NCI-H187 treated with DMSO at 0.1 percent for 48 hours (cell line): Measurements from ENCODE around the gene GATD1.
"Not testable (repeated sequence)": the region's sequence is repeated elsewhere in the genome, so short reads cannot be mapped to it uniquely, and the experiment has no call there.

Experiments
- DNase-seq: peaks from one replicate; lab custom pipeline; 2025; lab: John Stamatoyannopoulos, UW

Gene GATD1

DNA sequence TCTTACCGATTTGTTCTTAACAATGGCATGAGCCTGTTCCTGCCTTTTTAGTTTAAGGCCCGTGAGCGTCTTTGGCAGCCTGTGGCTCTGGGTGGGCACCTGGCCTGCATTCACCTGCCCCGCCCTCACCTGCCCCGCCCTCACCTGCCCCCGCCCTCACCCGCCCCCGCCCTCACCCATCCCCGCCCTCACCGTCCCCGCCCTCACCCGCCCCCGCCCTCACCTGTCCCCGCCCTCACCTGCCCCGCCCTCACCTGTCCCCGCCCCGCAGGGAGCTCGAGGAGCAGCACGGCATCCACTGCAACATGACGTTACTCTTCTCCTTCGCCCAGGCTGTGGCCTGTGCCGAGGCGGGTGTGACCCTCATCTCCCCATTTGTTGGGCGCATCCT lies 14.2 kb downstream of the GATD1 start:
- DNase-seq, result no peak

- DNase-seq, result no peak
Observed at GRCh38 chr11:762421-763072, 14.7 kb downstream of the GATD1 start.

DNA sequence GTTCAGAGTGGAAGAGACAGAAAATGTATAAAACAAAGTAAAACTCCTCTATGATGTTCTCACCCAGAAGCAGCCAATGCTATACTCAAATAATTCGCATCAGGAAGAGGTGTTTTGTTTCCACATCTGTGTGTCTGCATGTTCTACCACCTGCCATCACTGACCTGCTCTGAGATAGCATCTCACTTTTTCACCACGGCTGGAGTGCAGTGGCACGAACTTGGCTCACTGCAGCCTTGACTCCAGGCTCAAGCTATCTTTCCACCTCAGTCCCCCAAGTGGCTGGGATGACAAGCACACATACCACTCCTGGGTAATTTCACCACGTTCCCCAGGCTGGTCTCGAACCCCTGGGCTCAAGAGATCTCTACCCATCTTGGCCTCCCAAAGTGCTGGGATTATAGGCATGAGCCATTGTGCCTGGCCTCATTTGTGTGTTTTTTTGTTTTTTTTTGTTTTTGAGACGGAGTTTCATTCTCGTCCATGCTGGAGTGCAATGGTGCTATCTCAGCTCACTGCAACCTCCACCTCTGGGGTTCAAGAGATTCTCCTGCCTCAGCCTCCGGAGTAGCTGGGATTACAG lies 15.7 kb downstream of the GATD1 start:
- no peak for DNase-seq

GRCh38 chr11:760236-760635 lies 17.1 kb downstream of the GATD1 start:
- no peak for DNase-seq

DNA sequence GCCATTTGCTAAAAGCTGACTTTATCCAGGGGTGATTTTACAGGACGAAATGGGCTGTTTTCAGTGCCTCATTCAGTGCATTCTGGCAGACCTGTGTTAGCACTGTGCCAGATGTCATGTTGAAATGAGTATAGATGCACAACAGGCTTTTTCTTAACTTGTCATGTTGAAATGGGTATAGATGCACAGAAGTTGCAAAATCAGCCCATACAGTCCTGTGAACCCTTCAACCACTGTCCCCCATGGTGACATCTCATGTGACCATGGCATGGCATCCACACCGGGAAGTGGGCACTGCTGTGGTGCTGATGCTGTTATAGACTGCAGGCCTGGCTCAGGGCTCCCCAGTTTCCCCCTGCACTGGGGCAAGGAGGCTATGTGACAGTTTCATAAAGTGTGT lies 27.6 kb downstream of the GATD1 start:
- no peak for DNase-seq

DNA sequence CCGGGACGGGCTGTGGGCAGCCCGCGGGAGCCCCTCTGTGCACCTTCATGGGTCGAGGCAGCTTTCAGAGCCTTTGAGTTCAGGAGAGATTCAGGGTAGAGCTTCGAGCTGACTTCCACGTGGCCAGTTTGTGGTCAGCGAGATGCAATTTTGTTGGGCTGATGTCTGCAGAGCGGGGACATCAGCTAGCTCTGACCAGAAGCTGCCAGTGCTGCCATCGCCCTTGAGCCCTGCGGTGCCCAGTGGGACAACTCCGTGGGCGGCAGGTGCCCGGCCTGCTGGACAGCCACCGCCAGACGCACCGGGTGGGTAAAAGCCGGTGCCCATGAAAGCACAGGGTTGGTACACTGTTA lies 29.3 kb downstream of the GATD1 start:
- DNase-seq, result no peak

- peak; percentile 61 for DNase-seq
Observed at GRCh38 chr11:747158-748006, 29.9 kb downstream of the GATD1 start, which contains the start of gene TALDO1. Gene TALDO1, plus strand, starts transcription at chr11:747464. Its CDS starts 18 bp downstream, at chr11:747482.

- DNase-seq, result no peak
Observed at GRCh38 chr11:746289-747157, 30.8 kb downstream of the GATD1 start.

GRCh38 chr11:745428-745827 lies 31.9 kb downstream of the GATD1 start:
- no peak for DNase-seq

- no peak for DNase-seq
Observed at GRCh38 chr11:742571-743201, 34.6 kb downstream of the GATD1 start.

- no peak for DNase-seq
Observed at GRCh38 chr11:742156-742546, 35.1 kb downstream of the GATD1 start.

- not testable (repeated sequence) for DNase-seq
Observed at GRCh38 chr11:737899-738298, 39.4 kb downstream of the GATD1 start.

DNA sequence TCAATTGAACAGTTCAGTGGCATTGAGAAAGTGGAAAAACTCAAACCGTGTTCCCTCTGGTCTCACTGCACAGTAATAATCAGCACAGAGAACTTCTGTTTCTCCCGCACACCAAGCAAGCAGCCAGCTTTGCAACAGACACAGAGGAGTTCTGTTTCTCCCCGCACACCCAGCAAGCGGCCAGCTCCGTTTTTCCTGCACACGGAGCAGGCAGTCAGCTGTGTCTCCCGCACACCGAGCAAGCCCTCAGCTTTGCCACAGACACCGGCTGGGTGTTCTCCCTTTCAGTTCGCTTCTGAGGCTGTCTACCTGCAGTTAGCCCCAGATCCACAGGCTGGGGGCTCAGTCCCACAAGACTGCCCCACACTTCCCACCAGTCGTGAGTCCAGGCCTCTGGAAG lies 39.9 kb downstream of the GATD1 start:
- DNase-seq, result no peak

- DNase-seq, result not testable (repeated sequence)
Observed at GRCh38 chr11:734541-734940, 42.7 kb downstream of the GATD1 start.

- no peak for DNase-seq
Observed at GRCh38 chr11:733072-733471, 44.2 kb downstream of the GATD1 start.

DNA sequence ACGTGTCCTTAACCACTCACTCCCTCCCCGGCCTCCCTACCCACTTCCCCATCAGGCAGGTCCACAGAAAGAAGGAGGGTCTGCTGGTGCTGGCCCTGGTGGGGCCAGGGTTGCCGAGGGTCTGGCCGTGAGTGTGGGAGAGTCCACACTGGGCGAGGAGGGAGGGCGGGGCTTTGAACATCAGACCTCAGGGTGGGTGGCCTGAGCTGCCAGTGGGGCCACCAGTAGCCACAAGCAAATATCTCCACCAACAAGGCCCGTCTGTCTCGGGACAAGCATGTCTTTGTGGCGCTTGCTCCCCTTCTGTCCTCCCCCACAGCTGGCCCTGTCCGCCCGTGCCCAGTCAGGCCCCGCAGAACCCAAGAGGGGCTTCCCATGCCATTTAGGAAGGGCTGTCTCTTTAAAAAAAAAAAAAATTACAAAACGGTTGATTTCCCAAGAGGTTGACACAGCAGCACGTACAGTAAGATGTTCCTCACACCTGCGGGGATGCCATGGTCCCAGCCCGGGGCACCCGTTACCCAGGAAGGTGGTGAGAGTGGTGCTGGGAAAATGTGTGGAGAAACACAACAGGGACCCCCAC lies 47.7 kb downstream of the GATD1 start:
- DNase-seq, result no peak

DNA sequence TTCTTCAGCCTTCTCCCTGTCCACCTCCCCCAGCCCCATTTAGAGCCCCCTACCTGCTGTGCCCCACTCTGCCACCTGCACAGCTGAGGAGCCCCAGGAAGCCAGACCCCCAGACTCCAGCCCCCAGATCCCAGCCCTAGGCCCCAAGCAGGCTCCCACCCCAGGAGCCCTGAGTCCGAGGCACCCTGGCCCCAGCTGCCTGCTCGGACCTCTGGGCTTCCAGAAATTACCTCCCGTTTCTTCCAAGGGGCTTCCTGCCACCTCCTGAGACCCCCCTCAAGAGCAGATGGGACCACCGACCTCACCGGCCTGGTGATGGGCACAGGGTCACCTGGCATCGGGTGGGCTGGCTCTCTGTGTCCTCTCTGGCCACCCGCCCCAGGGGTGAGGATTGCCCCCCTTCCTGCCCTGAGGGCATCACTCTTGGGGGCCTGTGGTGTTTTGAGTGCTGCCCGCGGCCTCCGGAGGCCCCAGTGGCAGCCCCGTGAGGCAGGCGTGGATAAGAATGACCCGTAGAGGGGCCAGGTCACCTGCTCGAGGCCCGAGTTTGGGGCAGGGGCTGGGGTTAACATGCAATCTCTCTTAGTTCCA lies 48.3 kb downstream of the GATD1 start:
- no peak for DNase-seq

GRCh38 chr11:727859-728748 lies 49.2 kb downstream of the GATD1 start:
- DNase-seq, result no peak

DNA sequence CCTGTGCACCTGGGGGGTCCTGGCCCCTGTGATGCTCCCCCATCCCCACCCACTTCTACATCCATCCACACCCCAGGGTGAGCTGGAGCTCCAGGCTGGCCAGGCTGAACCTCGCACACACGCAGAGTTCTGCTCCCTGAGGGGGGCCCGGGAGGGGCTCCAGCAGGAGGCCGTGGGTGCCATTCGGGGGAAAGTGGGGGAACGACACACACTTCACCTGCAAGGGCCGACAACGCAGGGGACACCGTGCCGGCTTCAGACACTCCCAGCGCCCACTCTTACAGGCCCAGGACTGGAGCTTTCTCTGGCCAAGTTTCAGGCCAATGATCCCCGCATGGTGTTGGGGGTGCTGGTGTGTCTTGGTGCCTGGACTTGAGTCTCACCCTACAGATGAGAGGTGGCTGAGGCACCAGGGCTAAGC lies 50.0 kb downstream of the GATD1 start:
- DNase-seq, result no peak
